Erythroblast (primary cell): ENCODE data around the gene THAP8.
A peak's percentile ranks its signal among the peaks of the same experiment; 100 is the strongest.

Source experiments
- GATA1 ChIP-seq: IDR thresholded peaks from 2 replicates; pipeline ENCODE4 v1.6.1; 2011; ENCODE audit warnings: low read depth, mild to moderate bottlenecking, control low read depth, low read length, moderate library complexity
- POLR2A ChIP-seq: IDR thresholded peaks from 2 replicates; pipeline ENCODE4 v1.6.1; 2011; ENCODE audit warnings: mild to moderate bottlenecking, low read length

GRCh38 chr19:35995048-35995993 is 58.8 kb downstream of the THAP8 start, which contains the start of gene SDHAF1:
- TF ChIP-seq POLR2A = peak; percentile 87
- no peak for TF ChIP-seq GATA1
